Measurements from ENCODE around the gene EEF1AKMT3.

GRCh38 chr12:57823908-57824640 lies 51.7 kb downstream of the EEF1AKMT3 start:
- no peak for TF ChIP-seq CTCF (IDR thresholded peaks at IDR 0.05)
- TF ChIP-seq POLR2A (IDR thresholded peaks at IDR 0.05) = no peak

Measured in testis (tissue), 2 donors.